ENCODE data around the gene PDIK1L. TPM values are rescaled to one million over a fixed set of nuclear protein-coding genes. Genes with fewer than 3 reads are reported as not detected.

PDIK1L gene
- polyA plus RNA-seq, 2 donors, result 2.6 to 3.7 TPM

DNA sequence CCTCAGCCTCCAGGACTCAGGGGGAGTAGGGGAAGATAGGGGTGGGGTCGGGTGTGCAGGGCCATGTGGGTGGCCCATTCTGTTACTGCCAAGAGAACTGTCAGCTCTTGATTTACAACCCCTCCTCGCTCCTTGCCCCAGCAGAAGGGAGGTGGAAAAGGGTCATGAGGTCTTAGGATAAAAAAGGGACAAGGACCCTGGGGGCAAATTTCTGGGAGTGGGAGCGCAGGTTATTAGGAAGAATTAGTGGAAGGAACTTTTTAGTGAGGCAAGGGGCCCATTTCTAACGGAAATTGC is 48.1 kb downstream of the PDIK1L start:
- H3K36me3 ChIP-seq (ENCODE audit: control insufficient read depth in 2 of 2, insufficient read depth in 2 of 2, low read length in 1 of 2), result no peaks in the 10 kb centered on the region
- WGBS, 2 donors, result 63 to 68% methylated on average over 4 of the region's 4 CpGs
- peak overlapping the region; percentile 1 to 25 for H3K4me3 ChIP-seq (ENCODE audit: low read depth in 1 of 2, low read length in 2 of 2)
- H3K4me1 ChIP-seq (ENCODE audit: control insufficient read depth in 2 of 2, insufficient read depth in 2 of 2, low read length in 1 of 2), result peaks cover 0 to 20% of the 10 kb centered on the region in 2 donors
- peaks cover 0 to 5% of the 10 kb centered on the region in 2 donors for H3K27me3 ChIP-seq (ENCODE audit: control insufficient read depth in 1 of 2, insufficient read depth in 2 of 2, low read length in 2 of 2)
- H3K9me3 ChIP-seq (ENCODE audit: control insufficient read depth in 2 of 2, insufficient read depth in 1 of 2, low read depth in 1 of 2, low read length in 1 of 2), result no peaks in the 10 kb centered on the region
- H3K27ac ChIP-seq (ENCODE audit: low read depth in 2 of 2, low read length in 1 of 2), result peak overlapping the region in 1 of 2 donors; percentile 14

DNA sequence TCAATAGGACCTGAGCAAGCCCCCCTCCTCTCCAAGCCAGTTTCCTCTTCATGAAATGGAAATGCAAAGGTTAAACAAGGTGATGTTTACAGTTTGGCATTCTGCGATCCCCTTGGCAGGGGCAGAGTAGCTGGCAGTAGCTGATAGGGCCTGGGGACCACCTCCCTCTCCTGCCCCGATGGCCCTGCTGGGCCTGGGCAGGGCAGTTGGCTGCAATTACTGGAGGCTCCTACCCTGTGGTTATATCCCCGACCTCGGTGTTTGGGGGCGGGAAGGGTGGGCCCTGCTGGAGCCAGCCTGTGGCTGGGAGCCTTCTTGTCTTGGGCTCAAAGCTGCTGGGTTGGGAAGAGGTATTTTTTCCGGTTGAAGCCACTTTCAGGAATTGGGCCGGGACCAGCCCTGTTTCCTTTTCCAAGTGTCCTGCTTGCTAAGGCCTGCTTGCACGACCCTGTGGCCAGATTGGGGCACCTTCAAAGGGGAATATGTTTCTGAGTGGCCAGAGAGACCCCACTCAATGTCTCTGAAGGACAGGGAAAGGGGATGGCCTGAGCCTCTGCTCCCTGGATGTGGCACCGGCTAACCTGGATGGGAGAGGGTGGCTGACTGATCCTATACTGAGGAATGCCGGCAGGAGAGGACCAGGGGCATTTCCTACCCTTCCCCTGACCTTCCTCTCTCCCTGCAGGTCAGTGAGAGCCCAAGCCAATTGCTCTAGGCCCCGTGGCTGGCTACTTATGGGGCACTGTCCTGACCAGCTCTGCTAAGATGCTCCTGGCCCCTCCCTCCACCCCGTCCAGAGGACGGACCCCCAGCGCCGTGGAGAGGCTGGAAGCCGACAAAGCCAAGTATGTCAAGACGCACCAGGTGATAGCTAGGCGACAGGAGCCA is 49.1 kb downstream of the PDIK1L start:
- H3K4me1 ChIP-seq (ENCODE audit: control insufficient read depth in 2 of 2, insufficient read depth in 2 of 2, low read length in 1 of 2), result peaks cover 0 to 20% of the 10 kb centered on the region in 2 donors
- no peaks in the 10 kb centered on the region for H3K36me3 ChIP-seq (ENCODE audit: control insufficient read depth in 2 of 2, insufficient read depth in 2 of 2, low read length in 1 of 2)
- no peak overlapping the region for H3K27ac ChIP-seq (ENCODE audit: low read depth in 2 of 2, low read length in 1 of 2)
- peaks cover 0 to 5% of the 10 kb centered on the region in 2 donors for H3K27me3 ChIP-seq (ENCODE audit: control insufficient read depth in 1 of 2, insufficient read depth in 2 of 2, low read length in 2 of 2)
- H3K9me3 ChIP-seq (ENCODE audit: control insufficient read depth in 2 of 2, insufficient read depth in 1 of 2, low read depth in 1 of 2, low read length in 1 of 2), result no peaks in the 10 kb centered on the region
- 48 to 49% methylated on average over 18 of the region's 18 CpGs for WGBS, 2 donors
- H3K4me3 ChIP-seq (ENCODE audit: low read depth in 1 of 2, low read length in 2 of 2), result peak overlapping the region; percentile 43 to 47

DNA sequence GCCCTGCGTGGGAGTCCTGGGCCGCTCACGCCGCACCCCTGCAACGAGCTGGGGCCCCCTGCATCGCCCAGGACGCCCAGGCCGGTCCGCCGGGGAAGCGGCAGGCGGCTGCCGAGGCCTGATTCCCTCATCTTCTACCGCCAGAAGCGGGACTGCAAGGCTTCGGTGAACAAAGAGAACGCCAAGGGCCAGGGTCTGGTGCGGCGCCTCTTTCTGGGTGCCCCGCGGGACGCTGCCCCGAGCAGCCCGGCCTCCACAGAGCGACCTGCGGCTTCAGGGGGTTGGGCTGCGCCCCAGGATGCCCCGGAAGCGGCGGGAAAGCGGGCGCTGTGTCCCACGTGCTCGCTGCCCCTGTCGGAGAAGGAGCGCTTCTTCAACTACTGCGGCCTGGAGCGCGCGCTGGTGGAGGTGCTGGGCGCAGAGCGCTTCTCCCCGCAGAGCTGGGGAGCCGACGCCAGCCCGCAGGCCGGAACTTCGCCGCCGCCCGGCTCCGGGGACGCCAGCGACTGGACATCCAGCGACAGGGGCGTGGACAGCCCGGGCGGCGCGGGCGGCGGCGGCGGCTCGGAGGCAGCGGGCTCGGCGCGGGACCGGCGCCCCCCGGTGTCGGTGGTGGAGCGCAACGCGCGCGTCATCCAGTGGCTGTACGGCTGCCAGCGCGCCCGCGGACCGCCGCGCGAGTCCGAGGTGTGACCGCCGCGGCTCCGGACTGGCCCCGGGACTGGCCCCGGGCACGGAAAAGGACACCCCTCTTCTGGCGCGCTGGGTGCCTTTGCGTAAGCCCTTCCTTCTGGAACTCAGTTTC is 50.0 kb downstream of the PDIK1L start:
- Histone ChIP-seq H3K27ac (ENCODE audit: low read depth in 2 of 2, low read length in 1 of 2) (no peak overlapping the region), H3K4me3 (ENCODE audit: low read depth in 1 of 2, low read length in 2 of 2) (peak overlapping the region; percentile 43 to 47), H3K27me3 (ENCODE audit: control insufficient read depth in 1 of 2, insufficient read depth in 2 of 2, low read length in 2 of 2) (peaks cover 0 to 1% of the 10 kb centered on the region in 2 donors), H3K4me1 (ENCODE audit: control insufficient read depth in 2 of 2, insufficient read depth in 2 of 2, low read length in 1 of 2) (peaks cover 0 to 20% of the 10 kb centered on the region in 2 donors), H3K36me3 (ENCODE audit: control insufficient read depth in 2 of 2, insufficient read depth in 2 of 2, low read length in 1 of 2) (no peaks in the 10 kb centered on the region), H3K9me3 (ENCODE audit: control insufficient read depth in 2 of 2, insufficient read depth in 1 of 2, low read depth in 1 of 2, low read length in 1 of 2) (no peaks in the 10 kb centered on the region)
- WGBS, 2 donors, result 2% methylated on average over 67 to 98 of the region's 98 CpGs

DNA sequence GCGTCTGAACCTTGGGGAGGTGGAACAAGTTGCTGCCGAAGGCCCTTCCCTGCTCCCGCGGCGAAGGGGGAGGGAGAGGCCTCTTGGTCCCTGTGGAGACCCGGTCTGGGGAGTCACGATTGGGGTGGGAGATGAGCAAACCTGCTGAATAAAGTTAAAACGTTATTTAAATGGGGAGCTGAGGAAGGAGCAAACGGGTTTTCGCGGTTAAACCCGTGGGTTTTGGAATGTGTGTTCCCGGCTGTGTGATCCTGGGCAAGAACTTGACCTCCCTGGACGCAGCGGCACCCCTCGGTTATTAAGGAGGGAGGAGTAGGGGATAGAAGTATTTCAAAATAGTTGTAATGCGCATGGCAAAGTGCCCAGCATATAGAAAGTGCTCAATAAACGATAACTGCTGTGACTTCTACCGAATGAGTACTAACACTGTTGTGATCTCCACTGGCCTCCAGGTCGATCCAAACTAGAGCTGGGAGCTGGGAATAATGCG is 50.6 kb downstream of the PDIK1L start:
- H3K27ac ChIP-seq (ENCODE audit: low read depth in 2 of 2, low read length in 1 of 2), result no peak overlapping the region
- H3K36me3 ChIP-seq (ENCODE audit: control insufficient read depth in 2 of 2, insufficient read depth in 2 of 2, low read length in 1 of 2), result no peaks in the 10 kb centered on the region
- 28 to 30% methylated on average over 21 of the region's 21 CpGs for WGBS, 2 donors
- peaks cover 0 to 20% of the 10 kb centered on the region in 2 donors for H3K4me1 ChIP-seq (ENCODE audit: control insufficient read depth in 2 of 2, insufficient read depth in 2 of 2, low read length in 1 of 2)
- H3K9me3 ChIP-seq (ENCODE audit: control insufficient read depth in 2 of 2, insufficient read depth in 1 of 2, low read depth in 1 of 2, low read length in 1 of 2), result no peaks in the 10 kb centered on the region
- H3K4me3 ChIP-seq (ENCODE audit: low read depth in 1 of 2, low read length in 2 of 2), result peak overlapping the region; percentile 43 to 47
- no peaks in the 10 kb centered on the region for H3K27me3 ChIP-seq (ENCODE audit: control insufficient read depth in 1 of 2, insufficient read depth in 2 of 2, low read length in 2 of 2)

DNA sequence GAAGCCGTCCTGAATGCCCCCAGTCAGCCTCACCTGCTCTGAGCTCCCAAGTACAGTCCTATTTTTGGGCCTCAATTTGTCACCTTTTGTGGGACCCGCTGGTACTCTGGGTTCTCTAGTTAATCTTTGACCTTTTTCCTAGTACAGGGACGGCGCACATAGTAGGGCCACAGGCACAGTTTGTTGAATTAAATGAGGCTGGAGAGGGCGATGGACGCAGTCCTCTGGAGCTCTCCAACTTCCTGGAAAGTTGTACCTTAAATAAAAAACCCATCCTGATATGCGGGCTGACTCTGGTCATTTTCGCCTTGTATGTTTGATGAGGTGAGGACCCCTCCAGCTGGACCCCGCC is 52.0 kb downstream of the PDIK1L start:
- H3K27me3 ChIP-seq (ENCODE audit: control insufficient read depth in 1 of 2, insufficient read depth in 2 of 2, low read length in 2 of 2), result no peaks in the 10 kb centered on the region
- H3K9me3 ChIP-seq (ENCODE audit: control insufficient read depth in 2 of 2, insufficient read depth in 1 of 2, low read depth in 1 of 2, low read length in 1 of 2), result no peaks in the 10 kb centered on the region
- H3K36me3 ChIP-seq (ENCODE audit: control insufficient read depth in 2 of 2, insufficient read depth in 2 of 2, low read length in 1 of 2), result no peaks in the 10 kb centered on the region
- 58 to 69% methylated on average over 9 of the region's 9 CpGs for WGBS, 2 donors
- peaks cover 0 to 16% of the 10 kb centered on the region in 2 donors for H3K4me1 ChIP-seq (ENCODE audit: control insufficient read depth in 2 of 2, insufficient read depth in 2 of 2, low read length in 1 of 2)
- no peak overlapping the region for H3K27ac ChIP-seq (ENCODE audit: low read depth in 2 of 2, low read length in 1 of 2)
- peak overlapping the region in 1 of 2 donors; percentile 29 for H3K4me3 ChIP-seq (ENCODE audit: low read depth in 1 of 2, low read length in 2 of 2)

DNA sequence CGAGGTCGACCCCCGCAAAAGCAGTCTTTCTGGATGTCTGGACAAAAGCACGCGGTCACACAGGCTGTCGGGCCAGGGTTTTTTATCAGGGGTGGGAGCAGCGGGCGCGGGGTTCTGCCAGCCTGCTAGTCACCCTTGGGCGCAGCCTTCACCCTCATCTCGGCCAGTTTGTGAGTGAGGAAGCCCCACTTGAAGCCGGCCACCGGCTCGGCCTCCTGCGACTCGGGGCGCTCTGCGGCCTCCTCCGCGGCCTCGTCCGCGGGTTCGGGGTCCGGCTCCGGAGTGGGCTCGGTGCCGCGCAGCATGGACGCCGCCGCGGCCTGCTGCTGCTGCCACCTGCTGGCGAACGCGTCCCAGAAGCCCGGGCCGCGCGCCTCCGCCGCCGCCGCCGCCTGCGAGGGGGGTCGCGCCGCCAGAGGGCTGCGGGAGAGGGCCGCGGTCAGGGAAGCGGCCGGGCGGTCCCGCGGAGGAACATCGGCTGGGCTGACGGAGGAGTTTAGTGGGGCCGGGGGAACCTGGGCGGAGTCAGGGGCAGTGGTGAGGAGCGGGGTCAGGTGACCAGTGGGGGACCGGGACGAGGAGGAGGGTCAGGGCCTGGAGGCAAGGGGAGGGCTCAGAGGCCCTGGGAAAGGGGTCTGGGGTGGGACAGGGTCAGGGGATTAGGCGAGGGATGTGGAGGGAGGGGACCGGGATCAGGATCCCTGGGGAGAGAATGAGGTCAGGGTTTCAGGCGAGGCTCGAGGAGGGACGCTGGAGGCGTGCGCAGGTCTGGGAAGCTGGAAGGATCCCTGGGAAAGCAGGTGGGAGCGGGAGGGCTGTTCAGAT is 52.6 kb downstream of the PDIK1L start:
- 10 to 11% methylated on average over 53 to 72 of the region's 72 CpGs for WGBS, 2 donors

DNA sequence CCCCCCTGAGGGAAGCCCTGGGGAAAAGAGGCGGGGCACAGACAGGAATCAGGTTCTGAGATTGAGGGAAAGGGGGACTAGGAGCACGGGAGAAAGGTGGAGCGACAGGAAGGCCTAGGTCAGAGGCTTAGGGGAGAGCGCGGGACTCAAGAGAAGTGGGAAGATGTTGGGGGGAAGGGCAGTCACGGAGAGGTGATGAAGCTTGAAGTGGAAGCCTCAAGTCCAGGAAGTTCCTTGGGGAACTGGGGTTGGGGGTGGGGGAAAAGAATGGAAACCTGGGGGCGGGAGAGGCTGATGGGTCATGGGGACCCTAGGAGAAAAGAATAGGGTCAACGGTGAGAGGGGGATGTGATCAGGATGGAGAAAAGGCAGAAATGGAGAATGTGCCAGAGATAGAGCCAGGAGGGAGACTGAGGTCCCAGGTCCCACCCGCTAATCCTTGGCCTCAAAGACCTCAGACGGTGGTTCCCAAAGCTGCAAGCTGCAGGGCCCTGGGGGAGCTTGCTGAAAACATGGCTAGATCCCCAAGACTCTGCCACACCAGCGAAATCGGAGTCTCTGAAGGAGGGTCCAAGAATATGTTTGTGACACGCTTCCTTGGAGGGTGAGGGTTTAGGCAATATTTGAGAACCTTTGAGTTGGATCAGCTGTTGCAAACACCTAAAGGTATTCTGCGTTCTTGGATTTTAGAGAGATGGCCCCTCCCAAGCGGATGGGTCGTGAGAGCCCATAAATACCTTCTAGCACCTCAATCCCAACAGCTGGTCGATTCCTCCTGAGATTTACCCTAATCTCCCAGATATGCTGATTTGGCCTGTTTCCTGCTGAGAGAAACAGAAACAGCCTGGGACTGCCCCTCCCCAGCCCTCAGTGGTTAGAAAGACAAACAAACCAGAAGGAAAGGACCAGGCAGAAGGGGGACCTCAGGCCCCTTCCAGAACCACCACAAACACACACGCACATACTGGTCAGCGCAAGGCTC is 53.5 kb downstream of the PDIK1L start:
- 69 to 72% methylated on average over 19 of the region's 19 CpGs for WGBS, 2 donors
- Histone ChIP-seq H3K27ac (ENCODE audit: low read depth in 2 of 2, low read length in 1 of 2) (no peak overlapping the region), H3K36me3 (ENCODE audit: control insufficient read depth in 2 of 2, insufficient read depth in 2 of 2, low read length in 1 of 2) (no peaks in the 10 kb centered on the region), H3K4me1 (ENCODE audit: control insufficient read depth in 2 of 2, insufficient read depth in 2 of 2, low read length in 1 of 2) (peaks cover 0 to 15% of the 10 kb centered on the region in 2 donors), H3K9me3 (ENCODE audit: control insufficient read depth in 2 of 2, insufficient read depth in 1 of 2, low read depth in 1 of 2, low read length in 1 of 2) (no peaks in the 10 kb centered on the region), H3K27me3 (ENCODE audit: control insufficient read depth in 1 of 2, insufficient read depth in 2 of 2, low read length in 2 of 2) (no peaks in the 10 kb centered on the region), H3K4me3 (ENCODE audit: low read depth in 1 of 2, low read length in 2 of 2) (no peak overlapping the region)

More for the DNA sequence above, 52.6 kb downstream of the PDIK1L start:
- no peaks in the 10 kb centered on the region for H3K36me3 ChIP-seq (ENCODE audit: control insufficient read depth in 2 of 2, insufficient read depth in 2 of 2, low read length in 1 of 2)
- H3K27ac ChIP-seq (ENCODE audit: low read depth in 2 of 2, low read length in 1 of 2), result no peak overlapping the region
- peak overlapping the region; percentile 29 to 44 for H3K4me3 ChIP-seq (ENCODE audit: low read depth in 1 of 2, low read length in 2 of 2)
- H3K9me3 ChIP-seq (ENCODE audit: control insufficient read depth in 2 of 2, insufficient read depth in 1 of 2, low read depth in 1 of 2, low read length in 1 of 2), result no peaks in the 10 kb centered on the region
- no peaks in the 10 kb centered on the region for H3K27me3 ChIP-seq (ENCODE audit: control insufficient read depth in 1 of 2, insufficient read depth in 2 of 2, low read length in 2 of 2)
- H3K4me1 ChIP-seq (ENCODE audit: control insufficient read depth in 2 of 2, insufficient read depth in 2 of 2, low read length in 1 of 2), result peaks cover 0 to 15% of the 10 kb centered on the region in 2 donors

DNA sequence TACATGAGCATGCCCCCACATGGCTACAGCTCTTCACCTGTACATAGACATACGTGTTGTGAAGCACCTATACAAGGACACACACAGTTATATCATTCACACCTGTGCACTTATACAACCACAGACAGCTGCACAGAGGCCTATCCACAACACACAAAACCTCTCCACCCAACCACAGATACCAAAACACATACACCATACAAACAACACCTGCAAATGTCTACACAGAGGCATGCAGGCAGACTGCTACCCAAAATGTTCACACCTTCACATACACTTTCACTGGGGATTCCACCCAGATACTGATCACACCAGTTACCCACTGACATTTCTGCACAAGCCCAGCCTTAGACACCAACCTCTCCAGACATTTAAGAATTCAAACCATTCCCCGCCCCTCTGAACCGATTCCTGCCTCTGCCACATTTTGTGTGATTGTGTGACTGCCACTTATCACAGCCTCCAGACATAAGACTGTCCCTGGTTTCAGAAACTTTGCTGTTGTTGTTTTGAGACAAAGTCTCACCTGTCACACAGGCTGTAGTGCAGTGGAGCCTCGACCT is 55.2 kb downstream of the PDIK1L start:
- H3K4me1 ChIP-seq (ENCODE audit: control insufficient read depth in 2 of 2, insufficient read depth in 2 of 2, low read length in 1 of 2), result peaks cover 0 to 18% of the 10 kb centered on the region in 2 donors
- no peak overlapping the region for H3K4me3 ChIP-seq (ENCODE audit: low read depth in 1 of 2, low read length in 2 of 2)
- H3K27ac ChIP-seq (ENCODE audit: low read depth in 2 of 2, low read length in 1 of 2), result no peak overlapping the region
- no peaks in the 10 kb centered on the region for H3K27me3 ChIP-seq (ENCODE audit: control insufficient read depth in 1 of 2, insufficient read depth in 2 of 2, low read length in 2 of 2)
- H3K36me3 ChIP-seq (ENCODE audit: control insufficient read depth in 2 of 2, insufficient read depth in 2 of 2, low read length in 1 of 2), result peaks cover 0 to 3% of the 10 kb centered on the region in 2 donors
- H3K9me3 ChIP-seq (ENCODE audit: control insufficient read depth in 2 of 2, insufficient read depth in 1 of 2, low read depth in 1 of 2, low read length in 1 of 2), result no peaks in the 10 kb centered on the region
- WGBS, 2 donors, result 72 to 74% methylated on average over 4 of the region's 4 CpGs

Data from esophagus (tissue), 2 donors.